ENCODE results near the gene UBE2H.
A peak's percentile ranks its signal among the peaks of the same experiment; 100 is the strongest.

The UBE2H gene

DNA sequence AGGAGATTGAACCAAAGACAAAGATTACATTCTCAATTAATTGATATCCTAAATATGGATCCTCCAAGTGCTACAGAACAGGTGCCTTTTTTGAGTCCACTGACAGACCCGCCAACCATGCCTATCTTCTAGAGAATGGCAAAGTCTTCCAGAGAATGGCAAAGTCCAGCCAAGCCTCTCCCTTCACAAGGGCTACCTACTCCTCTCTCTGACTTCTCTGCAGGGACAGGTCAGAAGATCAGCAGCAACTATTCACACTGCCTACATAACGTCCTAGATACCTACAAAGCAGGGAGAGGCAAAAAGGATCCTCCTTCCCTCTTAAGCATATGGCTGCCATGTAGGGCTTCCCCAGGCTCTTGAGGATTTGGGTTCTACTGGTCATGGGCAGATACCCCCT lies 12.4 kb downstream of the UBE2H start:
- Histone ChIP-seq H2BK120ac (ENCODE audit: low read depth, low read length) (no peak overlapping the region), H4K91ac (ENCODE audit: low read length) (peak overlapping the region; percentile 27), H3K27me3 (ENCODE audit: control insufficient read depth in 1 of 2, insufficient read depth in 1 of 2, low read length in 2 of 2) (no peaks in the 10 kb centered on the region), H2AFZ (ENCODE audit: low read depth, low read length) (no peak overlapping the region), H3K9ac (ENCODE audit: low read length) (no peak overlapping the region), H4K8ac (ENCODE audit: low read length) (no peak overlapping the region), H2BK15ac (ENCODE audit: low read depth, poor library complexity, severe bottlenecking) (no peak overlapping the region), H2BK12ac (ENCODE audit: low read length in 2 of 2) (no peak overlapping the region), H3K4me2 (ENCODE audit: low read length, poor library complexity, severe bottlenecking) (no peak overlapping the region), H3K14ac (ENCODE audit: low read length in 2 of 2) (no peak overlapping the region), H3K27ac (ENCODE audit: low read length, poor library complexity, severe bottlenecking) (no peak overlapping the region), H2AK5ac (ENCODE audit: low read length, severe bottlenecking) (no peak overlapping the region), H3K4ac (ENCODE audit: low read depth in 1 of 2, low read length in 2 of 2) (no peak overlapping the region), H3K23ac (ENCODE audit: low read length in 2 of 2) (no peak overlapping the region), H3K79me1 (replicated peaks; ENCODE audit: low read length, poor library complexity, severe bottlenecking) (no peaks in the 10 kb centered on the region), H3K4me3 (ENCODE audit: insufficient read depth in 1 of 2, low read depth in 1 of 2, low read length in 2 of 2) (no peak overlapping the region), H2BK5ac (ENCODE audit: low read depth, low read length, poor library complexity, severe bottlenecking) (no peak overlapping the region), H3K9me3 (ENCODE audit: control insufficient read depth, low read length) (no peaks in the 10 kb centered on the region), H3K4me1 (ENCODE audit: control insufficient read depth, insufficient read depth, low read depth, low read length) (peaks cover 3% of the 10 kb centered on the region), H3K36me3 (ENCODE audit: control insufficient read depth in 1 of 2, insufficient read depth in 2 of 2, low read depth in 1 of 2, low read length in 2 of 2) (peaks cover 19 to 42% of the 10 kb centered on the region in 2 experiments), H3K18ac (ENCODE audit: low read depth in 1 of 2, low read length in 2 of 2) (no peak overlapping the region)
- DNase-seq: no peak
- 91% methylated on average over 2 of the region's 2 CpGs for WGBS

GRCh38 chr7:129939881-129940280 lies 12.9 kb downstream of the UBE2H start:
- Histone ChIP-seq H3K4ac (ENCODE audit: low read depth in 1 of 2, low read length in 2 of 2) (no peak overlapping the region), H3K4me1 (ENCODE audit: control insufficient read depth, insufficient read depth, low read depth, low read length) (peaks cover 3% of the 10 kb centered on the region), H2AFZ (ENCODE audit: low read depth, low read length) (no peak overlapping the region), H2AK5ac (ENCODE audit: low read length, severe bottlenecking) (no peak overlapping the region), H3K18ac (ENCODE audit: low read depth in 1 of 2, low read length in 2 of 2) (no peak overlapping the region), H2BK120ac (ENCODE audit: low read depth, low read length) (no peak overlapping the region), H2BK5ac (ENCODE audit: low read depth, low read length, poor library complexity, severe bottlenecking) (no peak overlapping the region), H3K9ac (ENCODE audit: low read length) (no peak overlapping the region), H3K36me3 (ENCODE audit: control insufficient read depth in 1 of 2, insufficient read depth in 2 of 2, low read depth in 1 of 2, low read length in 2 of 2) (peaks cover 19 to 44% of the 10 kb centered on the region in 2 experiments), H2BK12ac (ENCODE audit: low read length in 2 of 2) (no peak overlapping the region), H3K27ac (ENCODE audit: low read length, poor library complexity, severe bottlenecking) (no peak overlapping the region), H3K4me2 (ENCODE audit: low read length, poor library complexity, severe bottlenecking) (no peak overlapping the region), H3K23ac (ENCODE audit: low read length in 2 of 2) (no peak overlapping the region), H3K79me1 (replicated peaks; ENCODE audit: low read length, poor library complexity, severe bottlenecking) (no peaks in the 10 kb centered on the region), H3K14ac (ENCODE audit: low read length in 2 of 2) (no peak overlapping the region), H4K8ac (ENCODE audit: low read length) (no peak overlapping the region), H3K9me3 (ENCODE audit: control insufficient read depth, low read length) (no peaks in the 10 kb centered on the region), H2BK15ac (ENCODE audit: low read depth, poor library complexity, severe bottlenecking) (no peak overlapping the region), H4K91ac (ENCODE audit: low read length) (no peak overlapping the region), H3K27me3 (ENCODE audit: control insufficient read depth in 1 of 2, insufficient read depth in 1 of 2, low read length in 2 of 2) (no peaks in the 10 kb centered on the region), H3K4me3 (ENCODE audit: insufficient read depth in 1 of 2, low read depth in 1 of 2, low read length in 2 of 2) (no peak overlapping the region)
- DNase-seq: no peak
- WGBS: 100% methylated on average over 3 of the region's 4 CpGs

- peaks cover 27 to 32% of the 10 kb centered on the region in 2 experiments for H3K36me3 ChIP-seq (ENCODE audit: control insufficient read depth in 1 of 2, insufficient read depth in 2 of 2, low read depth in 1 of 2, low read length in 2 of 2)
- H2BK12ac ChIP-seq (ENCODE audit: low read length in 2 of 2): no peak overlapping the region
Observed at GRCh38 chr7:129933627-129934026, 19.1 kb downstream of the UBE2H start.

DNA sequence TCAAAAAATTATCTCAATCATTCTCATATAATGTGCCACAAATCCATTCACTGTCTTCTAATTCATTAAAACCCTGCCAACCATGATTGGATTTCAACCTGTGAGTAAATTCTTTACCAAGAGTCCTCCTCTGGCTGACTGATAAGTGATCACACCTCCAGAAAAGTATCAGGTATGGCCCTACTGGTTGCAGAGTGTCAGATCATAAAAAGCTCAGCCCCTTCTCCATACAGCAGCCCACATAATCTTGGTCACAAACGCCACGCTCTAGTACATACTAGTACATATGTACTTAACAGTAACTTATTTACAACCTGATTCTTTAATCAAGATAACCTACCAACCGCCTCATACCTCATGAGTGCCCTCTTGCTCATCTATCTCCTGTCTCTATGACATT lies 26.1 kb downstream of the UBE2H start:
- Histone ChIP-seq H3K4me3 (ENCODE audit: insufficient read depth in 1 of 2, low read depth in 1 of 2, low read length in 2 of 2) (no peak overlapping the region), H3K23ac (ENCODE audit: low read length in 2 of 2) (no peak overlapping the region), H3K4me1 (ENCODE audit: control insufficient read depth, insufficient read depth, low read depth, low read length) (peaks cover 12% of the 10 kb centered on the region), H3K4ac (ENCODE audit: low read depth in 1 of 2, low read length in 2 of 2) (no peak overlapping the region), H3K9ac (ENCODE audit: low read length) (no peak overlapping the region), H2BK120ac (ENCODE audit: low read depth, low read length) (no peak overlapping the region), H4K91ac (ENCODE audit: low read length) (no peak overlapping the region), H3K79me1 (replicated peaks; ENCODE audit: low read length, poor library complexity, severe bottlenecking) (no peaks in the 10 kb centered on the region), H3K36me3 (ENCODE audit: control insufficient read depth in 1 of 2, insufficient read depth in 2 of 2, low read depth in 1 of 2, low read length in 2 of 2) (peaks cover 15 to 19% of the 10 kb centered on the region in 2 experiments), H3K4me2 (ENCODE audit: low read length, poor library complexity, severe bottlenecking) (no peak overlapping the region), H3K18ac (ENCODE audit: low read depth in 1 of 2, low read length in 2 of 2) (no peak overlapping the region), H2BK12ac (ENCODE audit: low read length in 2 of 2) (no peak overlapping the region), H4K8ac (ENCODE audit: low read length) (no peak overlapping the region), H3K27ac (ENCODE audit: low read length, poor library complexity, severe bottlenecking) (no peak overlapping the region), H2AK5ac (ENCODE audit: low read length, severe bottlenecking) (no peak overlapping the region), H3K14ac (ENCODE audit: low read length in 2 of 2) (no peak overlapping the region), H3K27me3 (ENCODE audit: control insufficient read depth in 1 of 2, insufficient read depth in 1 of 2, low read length in 2 of 2) (no peaks in the 10 kb centered on the region), H3K9me3 (ENCODE audit: control insufficient read depth, low read length) (no peaks in the 10 kb centered on the region), H2BK5ac (ENCODE audit: low read depth, low read length, poor library complexity, severe bottlenecking) (no peak overlapping the region), H2BK15ac (ENCODE audit: low read depth, poor library complexity, severe bottlenecking) (no peak overlapping the region), H2AFZ (ENCODE audit: low read depth, low read length) (no peak overlapping the region)
- DNase-seq: no peak
- WGBS: 97% methylated on average over 3 of the region's 3 CpGs

More at GRCh38 chr7:129933627-129934026, 19.1 kb downstream of the UBE2H start:
- Histone ChIP-seq H4K91ac (ENCODE audit: low read length) (no peak overlapping the region), H3K27ac (ENCODE audit: low read length, poor library complexity, severe bottlenecking) (no peak overlapping the region), H3K4me2 (ENCODE audit: low read length, poor library complexity, severe bottlenecking) (no peak overlapping the region), H3K18ac (ENCODE audit: low read depth in 1 of 2, low read length in 2 of 2) (no peak overlapping the region), H3K14ac (ENCODE audit: low read length in 2 of 2) (no peak overlapping the region), H3K23ac (ENCODE audit: low read length in 2 of 2) (no peak overlapping the region), H4K8ac (ENCODE audit: low read length) (no peak overlapping the region), H3K27me3 (ENCODE audit: control insufficient read depth in 1 of 2, insufficient read depth in 1 of 2, low read length in 2 of 2) (no peaks in the 10 kb centered on the region), H3K4ac (ENCODE audit: low read depth in 1 of 2, low read length in 2 of 2) (no peak overlapping the region), H2BK5ac (ENCODE audit: low read depth, low read length, poor library complexity, severe bottlenecking) (no peak overlapping the region), H2AK5ac (ENCODE audit: low read length, severe bottlenecking) (no peak overlapping the region), H2AFZ (ENCODE audit: low read depth, low read length) (no peak overlapping the region), H3K4me1 (ENCODE audit: control insufficient read depth, insufficient read depth, low read depth, low read length) (no peaks in the 10 kb centered on the region), H3K9me3 (ENCODE audit: control insufficient read depth, low read length) (no peaks in the 10 kb centered on the region), H2BK15ac (ENCODE audit: low read depth, poor library complexity, severe bottlenecking) (no peak overlapping the region), H3K4me3 (ENCODE audit: insufficient read depth in 1 of 2, low read depth in 1 of 2, low read length in 2 of 2) (no peak overlapping the region), H3K79me1 (replicated peaks; ENCODE audit: low read length, poor library complexity, severe bottlenecking) (no peaks in the 10 kb centered on the region), H2BK120ac (ENCODE audit: low read depth, low read length) (no peak overlapping the region), H3K9ac (ENCODE audit: low read length) (no peak overlapping the region)
- 93% methylated on average over 3 of the region's 3 CpGs for WGBS
- no peak for DNase-seq

Data from mesenchymal stem cell (in vitro differentiated cells and primary cell).